ENCODE measurements around the gene CDH22. TPM values are rescaled to one million over a fixed set of nuclear protein-coding genes. Genes with fewer than 3 reads are reported as not detected.

Gene CDH22, protein sequence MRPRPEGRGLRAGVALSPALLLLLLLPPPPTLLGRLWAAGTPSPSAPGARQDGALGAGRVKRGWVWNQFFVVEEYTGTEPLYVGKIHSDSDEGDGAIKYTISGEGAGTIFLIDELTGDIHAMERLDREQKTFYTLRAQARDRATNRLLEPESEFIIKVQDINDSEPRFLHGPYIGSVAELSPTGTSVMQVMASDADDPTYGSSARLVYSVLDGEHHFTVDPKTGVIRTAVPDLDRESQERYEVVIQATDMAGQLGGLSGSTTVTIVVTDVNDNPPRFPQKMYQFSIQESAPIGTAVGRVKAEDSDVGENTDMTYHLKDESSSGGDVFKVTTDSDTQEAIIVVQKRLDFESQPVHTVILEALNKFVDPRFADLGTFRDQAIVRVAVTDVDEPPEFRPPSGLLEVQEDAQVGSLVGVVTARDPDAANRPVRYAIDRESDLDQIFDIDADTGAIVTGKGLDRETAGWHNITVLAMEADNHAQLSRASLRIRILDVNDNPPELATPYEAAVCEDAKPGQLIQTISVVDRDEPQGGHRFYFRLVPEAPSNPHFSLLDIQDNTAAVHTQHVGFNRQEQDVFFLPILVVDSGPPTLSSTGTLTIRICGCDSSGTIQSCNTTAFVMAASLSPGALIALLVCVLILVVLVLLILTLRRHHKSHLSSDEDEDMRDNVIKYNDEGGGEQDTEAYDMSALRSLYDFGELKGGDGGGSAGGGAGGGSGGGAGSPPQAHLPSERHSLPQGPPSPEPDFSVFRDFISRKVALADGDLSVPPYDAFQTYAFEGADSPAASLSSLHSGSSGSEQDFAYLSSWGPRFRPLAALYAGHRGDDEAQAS
- total RNA-seq: not detected in 2 replicates

DNA sequence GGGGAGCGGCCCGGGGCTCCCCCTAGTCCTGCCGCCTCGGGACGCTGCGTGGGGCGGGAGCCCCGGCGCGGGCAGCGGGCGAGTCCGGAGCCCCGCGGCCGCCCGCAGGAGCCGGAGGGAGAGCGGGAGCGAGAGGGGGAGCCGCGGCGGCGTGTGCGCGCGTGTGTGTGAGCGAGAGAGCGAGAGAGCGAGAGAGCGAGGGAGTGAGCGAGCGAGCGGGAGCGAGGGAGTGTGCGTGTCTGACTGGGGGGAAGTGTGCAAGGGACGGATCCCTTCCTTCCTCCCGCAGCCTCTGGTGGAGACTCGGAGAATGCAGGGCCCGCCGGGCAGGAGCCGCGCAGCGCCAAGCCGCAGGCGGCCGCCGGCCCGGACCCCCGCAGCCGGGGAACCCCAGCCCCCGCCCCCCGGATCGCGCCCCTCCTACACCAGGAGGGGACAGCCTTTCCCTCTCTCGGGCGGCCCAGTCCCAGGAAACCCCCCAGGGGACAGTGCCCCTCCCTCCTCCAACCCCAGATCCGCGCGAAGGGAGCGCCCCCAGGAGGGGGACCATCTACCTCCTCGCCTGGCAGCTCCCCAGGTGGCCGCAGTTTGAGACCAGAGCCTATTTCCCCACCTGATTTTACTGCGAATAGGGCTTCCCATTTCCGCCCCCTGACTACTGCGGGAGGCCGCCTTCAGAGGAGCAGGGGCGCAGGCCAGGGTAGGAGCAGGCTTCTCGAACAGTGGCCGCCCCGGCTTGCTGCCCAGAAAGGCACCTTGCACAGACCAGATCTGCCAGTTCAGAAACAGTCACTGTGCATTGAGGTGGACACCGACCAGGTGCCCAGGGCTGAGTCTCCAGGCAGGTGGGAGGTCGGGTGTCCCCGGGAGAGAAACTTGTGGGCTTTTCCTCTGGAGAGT, at the start of gene CDH22:
TSS of gene CDH22 (minus strand) at position 241 of the 900 bp plus-strand sequence. CDS start 57,204 bp downstream, outside the sequence.

Other genes with a start within 250 kb of the CDH22 start
- gene NCOA5, start 218.5 kb downstream of the CDH22 start, total RNA-seq: 5.0 and 7.2 TPM in 2 replicates
- gene CD40, start 190.2 kb downstream of the CDH22 start, total RNA-seq: 3.6 and 5.6 TPM in 2 replicates
- 27.3 and 36.8 TPM in 2 replicates for gene ELMO2, start 98.1 kb upstream of the CDH22 start, total RNA-seq
- 1.8 and 2.0 TPM in 2 replicates for gene ZNF334, start 205.1 kb upstream of the CDH22 start, total RNA-seq
- not detected in 2 replicates for gene OCSTAMP, start 242.2 kb upstream of the CDH22 start, total RNA-seq

All from smooth muscle cell of bladder (primary cell).